Measurements from ENCODE around the gene UMAD1. TPM values are rescaled to one million over a fixed set of nuclear protein-coding genes. Genes with fewer than 3 reads are reported as not detected.
A peak's percentile ranks its signal among the peaks of the same experiment; 100 is the strongest.

Gene UMAD1
- total RNA-seq = 10 to 100 TPM; 11.6 to 20.8 (median 17.8) TPM
- polyA plus RNA-seq = 10 to 100 TPM in 1 of 2 donors, 1 to 10 TPM in 1; 5.0 to 15.5 TPM

- FAIRE-seq = peak; percentile 98
- intact Hi-C loops (cut with DNase I) = no loop called here
Measured at GRCh38 chr7:7640221-7641128, at the start of gene UMAD1. Gene UMAD1, plus strand, starts transcription at chr7:7640752. Its CDS starts 32,620 bp downstream, at chr7:7673372.

GRCh38 chr7:7595451-7595850, 45.1 kb upstream of the UMAD1 start:
- 64% methylated on average over 1 of the region's 1 CpG for WGBS, 2 donors
- DNase-seq = no peak
- peaks cover 0 to 7% (median 7%) of the 10 kb centered on the region in 3 donors for H3K36me3 ChIP-seq
- intact Hi-C loops (cut with DNase I) = loop anchor here in 1 of 3 donors (10.0 kb wide), 1 partner anchor 629 kb away; no protein-coding TSS in a partner anchor
- TF ChIP-seq, protein P1, sequence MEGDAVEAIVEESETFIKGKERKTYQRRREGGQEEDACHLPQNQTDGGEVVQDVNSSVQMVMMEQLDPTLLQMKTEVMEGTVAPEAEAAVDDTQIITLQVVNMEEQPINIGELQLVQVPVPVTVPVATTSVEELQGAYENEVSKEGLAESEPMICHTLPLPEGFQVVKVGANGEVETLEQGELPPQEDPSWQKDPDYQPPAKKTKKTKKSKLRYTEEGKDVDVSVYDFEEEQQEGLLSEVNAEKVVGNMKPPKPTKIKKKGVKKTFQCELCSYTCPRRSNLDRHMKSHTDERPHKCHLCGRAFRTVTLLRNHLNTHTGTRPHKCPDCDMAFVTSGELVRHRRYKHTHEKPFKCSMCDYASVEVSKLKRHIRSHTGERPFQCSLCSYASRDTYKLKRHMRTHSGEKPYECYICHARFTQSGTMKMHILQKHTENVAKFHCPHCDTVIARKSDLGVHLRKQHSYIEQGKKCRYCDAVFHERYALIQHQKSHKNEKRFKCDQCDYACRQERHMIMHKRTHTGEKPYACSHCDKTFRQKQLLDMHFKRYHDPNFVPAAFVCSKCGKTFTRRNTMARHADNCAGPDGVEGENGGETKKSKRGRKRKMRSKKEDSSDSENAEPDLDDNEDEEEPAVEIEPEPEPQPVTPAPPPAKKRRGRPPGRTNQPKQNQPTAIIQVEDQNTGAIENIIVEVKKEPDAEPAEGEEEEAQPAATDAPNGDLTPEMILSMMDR (IDR thresholded peaks at IDR 0.05) = peak in 2 of 4 donors; percentile 9 to 12
- no peaks in the 10 kb centered on the region for H3K27me3 ChIP-seq
- H3K27ac ChIP-seq = no peak overlapping the region
- H3K4me3 ChIP-seq = no peak overlapping the region
- peak in 3 of 4 donors; percentile 62 to 70 (median 63) for ATAC-seq
- no peaks in the 10 kb centered on the region for H3K9me3 ChIP-seq
- H3K4me1 ChIP-seq = no peaks in the 10 kb centered on the region
- FAIRE-seq = peak; percentile 89

More at GRCh38 chr7:7640221-7641128, at the start of gene UMAD1:
- peak; percentile 90 to 99 (median 98) for DNase-seq
- WGBS, 2 donors = 0% methylated on average over 66 to 68 of the region's 68 CpGs
- Histone ChIP-seq H3K27ac (peak within 1 kb of the TSS; percentile 79 to 94 (median 91)), H3K4me1 (peaks cover 0 to 9% (median 4%) of the 10 kb centered on the region in 3 donors), H3K4me3 (peak within 1 kb of the TSS; percentile 79 to 85 (median 84)), H3K36me3 (no peaks in the 10 kb centered on the region), H3K27me3 (no peaks in the 10 kb centered on the region), H3K9me3 (no peaks in the 10 kb centered on the region)
- peak; percentile 95 to 99 (median 98) for ATAC-seq
- TF ChIP-seq, protein P1 (IDR thresholded peaks at IDR 0.05) = no peak

DNA sequence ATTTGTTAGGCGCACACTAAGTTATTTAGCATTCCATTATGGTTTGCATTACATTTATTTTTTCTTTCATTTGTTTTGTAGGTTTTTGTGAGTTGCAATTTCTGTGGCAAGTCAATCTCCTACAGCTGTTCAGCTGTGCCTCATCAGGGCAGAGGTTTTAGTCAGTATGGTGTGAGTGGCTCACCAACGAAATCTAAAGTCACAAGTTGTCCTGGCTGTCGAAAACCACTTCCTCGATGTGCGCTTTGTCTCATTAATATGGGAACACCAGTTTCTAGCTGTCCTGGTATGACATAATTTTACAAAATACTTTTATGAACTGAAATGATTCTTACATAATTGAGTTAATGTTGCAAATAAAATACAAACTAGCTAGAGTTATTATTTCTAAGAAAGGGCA, 44.4 kb upstream of the UMAD1 start:
- DNase-seq (no peak), ATAC-seq (peak in 1 of 4 donors; percentile 36), FAIRE-seq (no peak)
- no peaks in the 10 kb centered on the region for H3K9me3 ChIP-seq
- no peak overlapping the region for H3K27ac ChIP-seq
- peaks cover 0 to 7% (median 7%) of the 10 kb centered on the region in 3 donors for H3K36me3 ChIP-seq
- TF ChIP-seq, protein P1 (IDR thresholded peaks at IDR 0.05) = no peak
- H3K27me3 ChIP-seq = no peaks in the 10 kb centered on the region
- no peak overlapping the region for H3K4me3 ChIP-seq
- H3K4me1 ChIP-seq = no peaks in the 10 kb centered on the region
- 90 to 92% methylated on average over 5 of the region's 5 CpGs for whole genome bisulfite sequencing, 2 donors
- intact Hi-C loops (cut with DNase I) = loop anchor here in 1 of 3 donors (10.0 kb wide), 1 partner anchor 629 kb away; no protein-coding TSS in a partner anchor

- H3K4me3 ChIP-seq = no peak overlapping the region
- no peaks in the 10 kb centered on the region for H3K9me3 ChIP-seq
- peaks cover 0 to 14% (median 0%) of the 10 kb centered on the region in 3 donors for H3K36me3 ChIP-seq
- WGBS, 2 donors = 53 to 59% methylated on average over 3 of the region's 3 CpGs
- TF ChIP-seq, protein P1 (IDR thresholded peaks at IDR 0.05) = no peak
- intact Hi-C loops (cut with DNase I) = no loop called here
- no peaks in the 10 kb centered on the region for H3K4me1 ChIP-seq
- H3K27ac ChIP-seq = no peak overlapping the region
- ATAC-seq (no peak), DNase-seq (no peak), FAIRE-seq (no peak)
- H3K27me3 ChIP-seq = no peaks in the 10 kb centered on the region
Measured at GRCh38 chr7:7607010-7607409, 33.5 kb upstream of the UMAD1 start.
